OCI-LY1 (cell line): ENCODE results near the gene INPP5A.

Source experiments
- EZH2 ChIP-seq: fragments of 200-600 bp; sonication (generic), shearing (Covaris generic); IDR thresholded peaks from 2 replicates; pipeline ENCODE4 v1.8.0; 2017; ENCODE audit warnings: borderline replicate concordance, mixed run types, mild to moderate bottlenecking, antibody characterized with exemption, low read length, moderate library complexity, mixed read lengths
- TF ChIP-seq, protein P1 (sequence below): fragments of 200-600 bp; sonication (generic), shearing (Covaris generic); IDR thresholded peaks from 2 replicates; pipeline ENCODE4 v1.5.1; 2017; ENCODE audit warnings: mild to moderate bottlenecking, antibody characterized with exemption, low read length, moderate library complexity, mixed read lengths

DNA sequence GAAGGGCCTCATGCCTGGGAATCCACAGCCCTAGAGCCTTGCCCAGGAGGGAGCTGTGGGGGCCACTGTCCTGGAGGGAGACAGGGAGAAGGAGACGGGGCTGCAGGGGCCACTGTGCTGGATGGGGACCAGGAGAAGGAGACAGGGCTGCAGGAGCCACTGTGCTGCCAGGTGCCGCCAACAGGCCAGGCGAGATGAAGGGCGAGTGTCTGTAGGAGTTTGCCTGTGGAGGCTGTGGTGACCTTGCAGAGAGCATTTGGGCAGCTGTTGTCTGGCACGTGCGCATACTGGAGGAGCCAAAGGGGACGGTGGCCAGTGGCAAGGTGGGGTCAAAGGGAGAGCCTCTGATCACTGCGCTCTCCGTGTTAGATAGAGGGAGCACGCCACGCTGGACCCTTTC lies 169.1 kb downstream of the INPP5A start:
- TF ChIP-seq, protein P1, sequence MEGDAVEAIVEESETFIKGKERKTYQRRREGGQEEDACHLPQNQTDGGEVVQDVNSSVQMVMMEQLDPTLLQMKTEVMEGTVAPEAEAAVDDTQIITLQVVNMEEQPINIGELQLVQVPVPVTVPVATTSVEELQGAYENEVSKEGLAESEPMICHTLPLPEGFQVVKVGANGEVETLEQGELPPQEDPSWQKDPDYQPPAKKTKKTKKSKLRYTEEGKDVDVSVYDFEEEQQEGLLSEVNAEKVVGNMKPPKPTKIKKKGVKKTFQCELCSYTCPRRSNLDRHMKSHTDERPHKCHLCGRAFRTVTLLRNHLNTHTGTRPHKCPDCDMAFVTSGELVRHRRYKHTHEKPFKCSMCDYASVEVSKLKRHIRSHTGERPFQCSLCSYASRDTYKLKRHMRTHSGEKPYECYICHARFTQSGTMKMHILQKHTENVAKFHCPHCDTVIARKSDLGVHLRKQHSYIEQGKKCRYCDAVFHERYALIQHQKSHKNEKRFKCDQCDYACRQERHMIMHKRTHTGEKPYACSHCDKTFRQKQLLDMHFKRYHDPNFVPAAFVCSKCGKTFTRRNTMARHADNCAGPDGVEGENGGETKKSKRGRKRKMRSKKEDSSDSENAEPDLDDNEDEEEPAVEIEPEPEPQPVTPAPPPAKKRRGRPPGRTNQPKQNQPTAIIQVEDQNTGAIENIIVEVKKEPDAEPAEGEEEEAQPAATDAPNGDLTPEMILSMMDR: no peak
- TF ChIP-seq EZH2: no peak
